DMS114 treated with DMSO at 0.1 percent for 48 hours (cell line): ENCODE measurements around the gene JAG1.
"Not testable (repeated sequence)": the region's sequence is repeated elsewhere in the genome, so short reads cannot be mapped to it uniquely, and the experiment has no call there.

ENCODE experiments used
- DNase-seq: peaks from one replicate; lab custom pipeline; 2025; ENCODE audit not compliant: unreplicated experiment; lab: John Stamatoyannopoulos, UW

Gene JAG1

GRCh38 chr20:10590446-10590845 is 83.4 kb downstream of the JAG1 start:
- DNase-seq, result not testable (repeated sequence)
